WTC11 (cell line): ENCODE results near the gene FAM107B.

Experiments used
- CTCF ChIP-seq: fragments of 200-600 bp; IDR thresholded peaks from 2 replicates; pipeline ENCODE4 v1.8.0; 2022; ENCODE audit warnings: antibody characterized with exemption
- TP53 ChIP-seq: sonication (generic); formaldehyde crosslinking; IDR thresholded peaks from 2 replicates; pipeline ENCODE4 v1.8.1; 2023; ENCODE audit warnings: mild to moderate bottlenecking, missing genetic modification reagents
- TF ChIP-seq, protein P1 (sequence below): sonication (generic); formaldehyde crosslinking; IDR thresholded peaks from 2 replicates; pipeline ENCODE4 v1.8.1; 2023; ENCODE audit warnings: mild to moderate bottlenecking, missing genetic modification reagents

DNA sequence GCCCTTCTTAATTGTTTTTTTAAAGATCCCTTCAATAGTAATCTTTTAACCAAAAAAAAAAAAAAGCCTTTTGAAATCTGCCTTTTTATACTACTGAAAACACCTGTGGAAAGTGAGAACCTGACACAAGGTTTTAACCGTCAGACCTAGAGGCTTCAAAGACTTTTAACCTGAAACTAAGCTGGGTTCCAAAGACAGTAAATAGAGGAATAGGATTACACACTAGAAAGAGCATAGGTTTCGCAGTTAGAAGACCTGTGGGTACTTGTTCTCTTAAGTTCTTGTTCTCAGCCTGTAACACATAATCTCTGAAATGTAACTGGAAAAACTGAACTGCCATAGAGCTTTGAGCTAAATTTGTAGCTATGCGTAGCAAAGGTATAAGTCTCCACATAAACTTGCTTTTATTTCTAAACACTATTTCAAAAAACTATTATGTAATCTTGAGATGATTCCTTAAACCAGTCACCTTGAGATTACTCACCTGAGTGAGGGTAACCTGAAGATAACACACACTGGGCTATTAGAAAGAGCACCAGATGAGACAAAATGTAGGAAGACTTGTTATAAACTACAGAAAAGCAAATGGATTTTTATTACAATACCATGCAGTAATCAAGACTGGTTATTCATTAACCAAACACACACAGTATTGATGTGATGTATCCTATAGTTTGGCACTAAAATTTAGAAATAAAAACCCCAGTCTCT lies 247.4 kb downstream of the FAM107B start:
- TF ChIP-seq TP53 (no peak), CTCF (no peak)
- TF ChIP-seq, protein P1, sequence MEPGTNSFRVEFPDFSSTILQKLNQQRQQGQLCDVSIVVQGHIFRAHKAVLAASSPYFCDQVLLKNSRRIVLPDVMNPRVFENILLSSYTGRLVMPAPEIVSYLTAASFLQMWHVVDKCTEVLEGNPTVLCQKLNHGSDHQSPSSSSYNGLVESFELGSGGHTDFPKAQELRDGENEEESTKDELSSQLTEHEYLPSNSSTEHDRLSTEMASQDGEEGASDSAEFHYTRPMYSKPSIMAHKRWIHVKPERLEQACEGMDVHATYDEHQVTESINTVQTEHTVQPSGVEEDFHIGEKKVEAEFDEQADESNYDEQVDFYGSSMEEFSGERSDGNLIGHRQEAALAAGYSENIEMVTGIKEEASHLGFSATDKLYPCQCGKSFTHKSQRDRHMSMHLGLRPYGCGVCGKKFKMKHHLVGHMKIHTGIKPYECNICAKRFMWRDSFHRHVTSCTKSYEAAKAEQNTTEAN (CRISPR knock-in tag) = no peak
